ELF-1 (cell line): ENCODE data around the gene SLC1A1.

Experiments
- DNase-seq: peaks from one replicate; pipeline ENCODE4 v3.0.0-alpha.2; 2016; ENCODE audit warnings: low read depth, low spot score

The SLC1A1 gene

DNA sequence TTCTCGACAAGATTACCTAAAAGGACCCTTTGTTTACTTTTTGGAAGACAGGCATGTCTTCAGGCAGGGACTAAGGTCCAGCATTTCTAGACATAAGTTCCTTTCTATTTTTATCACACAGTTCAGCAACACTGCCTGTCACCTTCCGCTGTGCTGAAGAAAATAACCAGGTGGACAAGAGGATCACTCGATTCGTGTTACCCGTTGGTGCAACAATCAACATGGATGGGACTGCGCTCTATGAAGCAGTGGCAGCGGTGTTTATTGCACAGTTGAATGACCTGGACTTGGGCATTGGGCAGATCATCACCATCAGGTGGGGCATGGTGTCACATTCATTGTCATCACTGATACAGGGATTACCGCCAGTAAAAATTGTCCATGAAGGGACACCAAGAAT, 86.2 kb downstream of the SLC1A1 start:
- no peak for DNase-seq

DNA sequence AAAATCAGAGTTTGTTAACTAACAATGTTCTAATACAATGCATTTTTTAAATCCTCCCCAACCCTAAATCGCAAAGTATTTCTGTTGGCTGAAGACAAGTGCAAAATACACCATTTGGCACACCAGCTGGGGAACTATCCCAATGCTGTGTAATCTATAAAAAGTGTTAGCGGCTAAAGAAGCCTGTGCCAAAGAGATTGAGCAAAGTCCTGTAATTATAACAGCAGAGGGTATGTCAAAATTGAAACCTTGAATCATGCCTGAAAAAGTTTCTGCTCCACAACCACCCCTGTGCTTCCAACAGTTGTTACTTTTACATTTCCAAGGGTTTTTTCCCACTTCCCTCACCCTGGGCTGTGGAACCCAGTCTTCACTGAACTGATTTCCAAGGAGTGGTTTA, 88.7 kb downstream of the SLC1A1 start:
- no peak for DNase-seq

DNA sequence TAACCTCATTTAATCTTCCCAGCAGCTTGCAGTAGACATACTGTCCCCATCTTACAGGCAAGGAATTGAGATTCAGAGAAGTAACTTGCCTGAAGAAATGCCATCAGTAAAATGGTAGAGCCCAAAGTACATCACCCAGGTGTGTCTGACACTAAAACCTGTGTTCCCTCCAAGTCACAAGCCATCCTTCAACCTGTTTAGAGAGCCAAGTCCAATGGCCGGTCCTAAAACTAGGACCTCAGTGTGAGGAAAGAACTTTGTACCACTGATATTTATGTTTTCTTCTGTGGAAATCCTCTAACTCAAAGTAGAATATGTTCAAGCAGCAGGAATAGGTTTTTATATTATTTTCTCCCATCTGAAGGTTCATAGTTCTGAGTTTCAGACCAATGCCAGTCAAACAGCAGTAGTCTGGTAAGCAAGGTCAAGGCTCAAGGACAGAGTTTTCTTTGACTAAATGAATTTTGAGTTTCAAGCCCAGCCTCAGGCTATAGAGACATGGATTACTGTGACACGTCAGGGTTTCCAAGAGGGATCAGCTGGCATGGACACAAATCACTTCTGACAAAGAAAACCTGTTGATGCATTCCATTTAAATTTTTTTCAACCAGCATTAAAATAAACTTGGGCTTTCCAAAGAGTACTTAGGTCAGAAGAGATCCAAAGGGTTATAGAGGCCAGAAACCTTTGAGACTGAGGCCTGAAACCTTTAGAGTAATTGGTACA, 90.9 kb downstream of the SLC1A1 start:
- no peak for DNase-seq

DNA sequence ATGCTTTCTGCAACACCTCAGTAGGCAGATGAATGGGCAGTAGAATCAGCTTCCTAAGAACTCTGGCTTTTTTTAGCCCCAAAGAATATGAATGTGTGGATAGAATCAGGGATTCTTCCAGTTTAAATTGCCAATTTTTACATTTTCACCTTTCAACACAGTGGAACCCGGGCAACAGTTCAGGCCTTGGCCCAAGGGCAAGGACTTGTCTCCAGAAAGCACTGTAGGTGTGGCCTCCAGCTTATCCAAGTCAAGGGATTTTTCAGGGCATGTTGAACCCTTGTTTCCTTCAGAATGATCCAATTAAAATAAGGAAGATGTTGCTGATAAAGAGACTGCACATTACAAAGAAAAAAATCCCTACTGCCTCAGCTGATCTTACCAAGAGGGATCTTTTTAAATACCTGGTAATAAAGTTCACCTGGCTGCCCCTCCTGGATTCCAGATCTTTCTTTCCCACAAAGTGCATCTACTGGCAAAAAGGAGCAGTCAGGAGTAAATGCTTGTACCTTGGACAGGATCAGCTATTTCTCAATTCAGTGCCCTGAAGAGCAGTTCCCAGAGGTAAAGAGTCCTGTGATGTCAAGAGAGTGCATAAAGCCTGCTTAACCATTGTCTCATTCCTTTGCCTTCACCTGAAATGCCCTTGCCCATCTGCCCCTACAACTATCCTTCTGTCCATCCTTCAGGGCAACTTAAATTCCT, 91.7 kb downstream of the SLC1A1 start:
- no peak for DNase-seq

DNA sequence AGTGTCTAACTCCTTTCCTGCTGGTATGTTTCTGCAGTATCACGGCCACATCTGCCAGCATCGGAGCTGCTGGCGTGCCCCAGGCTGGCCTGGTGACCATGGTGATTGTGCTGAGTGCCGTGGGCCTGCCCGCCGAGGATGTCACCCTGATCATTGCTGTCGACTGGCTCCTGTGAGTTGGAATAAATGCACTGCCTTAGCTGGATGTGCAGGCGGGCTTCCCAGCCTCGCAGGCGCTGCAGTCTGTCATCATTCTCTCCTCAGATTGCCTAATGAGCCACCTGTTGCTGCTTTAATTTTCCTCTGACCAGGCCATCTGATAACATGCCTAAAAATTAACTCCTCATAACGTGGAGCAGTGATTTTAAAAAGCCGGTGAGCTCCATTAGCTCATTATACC, 92.7 kb downstream of the SLC1A1 start:
- no peak for DNase-seq

DNA sequence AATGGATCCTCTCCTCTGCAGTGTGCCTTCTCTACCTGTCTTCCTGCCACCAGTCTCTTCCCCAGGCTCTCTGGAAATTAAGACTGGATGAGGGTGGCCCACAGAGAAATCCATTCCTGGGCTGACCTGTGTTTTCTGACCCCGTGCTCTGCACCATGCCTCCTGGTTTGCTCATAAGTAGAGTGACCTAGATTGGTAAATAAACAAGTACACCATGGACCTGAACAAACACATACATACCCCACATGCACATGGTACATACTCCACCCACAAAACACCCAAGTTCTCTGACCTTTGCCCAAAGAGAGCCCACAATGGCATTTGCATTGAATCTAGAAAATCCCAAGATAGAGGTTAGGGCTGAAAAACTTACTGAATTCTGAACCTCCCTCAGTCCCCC, 94.4 kb downstream of the SLC1A1 start:
- no peak for DNase-seq

DNA sequence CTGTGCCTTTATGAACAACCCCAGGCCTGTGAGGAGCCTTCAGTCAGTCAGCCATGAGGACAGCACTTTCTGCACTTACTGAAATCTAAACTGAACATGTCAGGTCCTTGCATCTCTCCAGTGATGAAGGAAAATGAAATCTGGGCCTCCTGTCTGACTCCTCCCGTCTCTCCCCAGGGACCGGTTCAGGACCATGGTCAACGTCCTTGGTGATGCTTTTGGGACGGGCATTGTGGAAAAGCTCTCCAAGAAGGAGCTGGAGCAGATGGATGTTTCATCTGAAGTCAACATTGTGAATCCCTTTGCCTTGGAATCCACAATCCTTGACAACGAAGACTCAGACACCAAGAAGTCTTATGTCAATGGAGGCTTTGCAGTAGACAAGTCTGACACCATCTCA, 94.9 kb downstream of the SLC1A1 start:
- DNase-seq = peak; percentile 7

DNA sequence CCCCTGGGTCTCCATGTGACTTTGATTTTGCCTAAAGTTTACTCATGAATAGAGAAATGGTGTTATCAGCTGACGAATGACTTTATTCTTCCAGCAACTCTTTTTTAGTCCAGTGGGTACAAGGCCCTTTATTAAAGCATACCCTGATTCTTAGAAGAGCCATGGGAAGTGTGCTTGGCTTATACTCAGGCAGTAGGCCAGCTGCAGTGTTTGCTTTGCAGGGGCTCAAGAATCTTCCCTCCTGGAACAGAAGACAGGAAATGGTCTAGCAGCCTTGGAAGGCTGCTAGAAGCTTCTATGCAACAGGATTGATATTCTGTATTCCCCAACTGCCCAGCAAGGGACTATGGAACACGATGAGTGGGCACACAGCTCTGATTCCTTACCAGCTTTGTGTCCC, 98.5 kb downstream of the SLC1A1 start:
- DNase-seq = no peak

DNA sequence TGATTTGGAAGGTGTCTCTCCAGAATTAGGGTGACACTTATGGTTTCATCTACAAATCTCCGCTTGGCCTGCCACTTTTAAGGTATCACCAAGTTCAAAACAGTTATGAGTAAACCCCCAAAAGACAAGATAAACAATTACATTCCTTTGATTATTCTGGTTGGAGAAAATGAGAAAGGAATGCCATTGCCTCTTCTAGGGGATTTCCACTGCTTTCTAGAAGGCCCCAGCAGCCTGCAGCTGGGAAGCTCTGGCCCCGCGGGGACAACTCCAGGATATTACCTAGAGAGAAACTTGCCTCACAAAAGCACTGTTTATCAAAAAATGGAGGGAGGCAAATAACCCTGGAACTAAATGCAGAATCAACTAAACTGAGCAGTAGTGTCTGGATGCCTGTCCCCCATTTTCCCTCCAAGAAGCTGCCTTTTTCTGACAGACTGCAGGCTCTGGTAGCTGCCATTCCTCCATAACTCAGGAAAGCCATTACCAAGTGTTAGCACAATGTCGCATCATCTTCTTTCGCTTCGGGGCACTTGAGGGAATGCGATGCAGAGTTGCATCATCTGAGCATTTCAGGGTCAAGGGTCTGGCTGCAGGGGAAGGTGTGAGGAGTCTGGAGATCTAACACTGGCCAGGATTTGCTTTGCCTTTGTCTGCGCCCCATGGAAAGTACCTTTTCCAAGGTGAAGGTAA, 100.3 kb downstream of the SLC1A1 start:
- DNase-seq = peak; percentile 17

DNA sequence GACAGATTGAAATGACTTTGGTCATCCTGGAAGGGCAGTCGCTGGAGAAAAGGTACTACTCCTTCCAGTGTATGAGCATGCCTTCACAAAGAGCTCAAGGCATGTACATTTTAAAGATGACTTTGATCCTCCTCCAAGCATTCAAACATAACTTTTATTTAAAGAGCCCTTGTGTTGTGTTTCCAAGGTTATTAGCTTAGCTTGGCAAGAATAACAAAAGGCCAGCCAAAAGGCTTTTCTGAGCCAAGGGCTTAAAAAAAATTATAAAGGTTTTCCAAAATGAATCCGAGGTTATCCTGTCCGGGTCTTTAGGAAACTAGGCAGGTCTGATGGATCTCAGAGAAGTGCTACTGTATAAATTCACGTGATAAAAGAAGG, 100.8 kb downstream of the SLC1A1 start:
- DNase-seq = no peak

DNA sequence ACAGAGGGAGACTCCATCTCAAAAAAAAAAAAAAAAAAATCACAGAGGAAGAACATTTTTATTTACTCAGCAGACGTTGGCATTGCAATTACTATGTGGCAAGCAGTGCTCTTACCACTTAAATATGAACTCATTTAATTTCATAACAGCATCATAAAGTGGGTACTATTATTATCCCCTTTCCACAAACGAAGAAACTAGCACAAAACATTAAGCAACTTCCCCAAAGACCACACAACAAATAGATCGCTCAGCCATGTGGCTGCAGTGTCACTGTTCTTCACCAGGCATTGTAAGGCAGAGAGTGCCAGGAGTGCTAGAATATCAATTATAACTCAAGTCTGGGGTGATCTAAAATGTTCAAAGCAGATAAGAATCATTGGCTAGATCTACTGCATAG, 102.0 kb downstream of the SLC1A1 start:
- DNase-seq = no peak

DNA sequence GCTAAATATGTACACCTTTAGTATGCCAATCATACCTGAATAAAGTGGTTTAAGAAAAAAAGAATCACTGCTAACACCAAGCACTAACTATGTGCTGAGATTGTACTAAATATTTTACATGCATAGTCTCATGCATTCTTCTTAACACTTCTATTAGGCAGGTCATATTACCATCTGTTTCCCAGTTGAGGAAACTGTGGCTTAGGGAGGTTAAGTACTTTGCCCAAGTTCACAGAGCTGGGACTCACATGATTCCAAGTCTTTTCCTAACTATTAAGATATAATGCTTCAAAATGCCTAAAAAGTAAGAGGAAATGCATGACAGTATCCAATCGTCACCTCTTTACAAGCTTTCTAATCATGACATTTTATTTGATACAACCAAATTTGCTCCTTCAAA, 102.6 kb downstream of the SLC1A1 start:
- DNase-seq = no peak

DNA sequence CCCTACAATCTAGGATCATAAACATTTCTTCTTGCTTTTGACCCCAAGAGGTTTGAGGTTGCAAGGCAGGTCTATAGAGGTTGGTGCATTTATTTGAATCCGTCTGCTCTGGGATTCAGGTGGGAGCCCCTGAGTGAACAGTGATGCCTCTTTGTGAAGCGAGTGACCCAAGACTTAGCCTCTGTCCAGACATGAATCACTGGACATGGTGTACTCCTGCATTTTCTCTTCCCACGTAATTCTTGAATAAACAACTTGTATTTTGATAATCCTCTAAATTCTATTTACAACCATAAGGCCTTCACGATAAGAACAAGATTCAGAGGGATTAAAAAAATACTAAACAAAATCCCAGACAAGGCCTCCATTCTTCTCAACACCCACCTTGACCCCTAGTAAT, 104.3 kb downstream of the SLC1A1 start:
- DNase-seq = no peak

DNA sequence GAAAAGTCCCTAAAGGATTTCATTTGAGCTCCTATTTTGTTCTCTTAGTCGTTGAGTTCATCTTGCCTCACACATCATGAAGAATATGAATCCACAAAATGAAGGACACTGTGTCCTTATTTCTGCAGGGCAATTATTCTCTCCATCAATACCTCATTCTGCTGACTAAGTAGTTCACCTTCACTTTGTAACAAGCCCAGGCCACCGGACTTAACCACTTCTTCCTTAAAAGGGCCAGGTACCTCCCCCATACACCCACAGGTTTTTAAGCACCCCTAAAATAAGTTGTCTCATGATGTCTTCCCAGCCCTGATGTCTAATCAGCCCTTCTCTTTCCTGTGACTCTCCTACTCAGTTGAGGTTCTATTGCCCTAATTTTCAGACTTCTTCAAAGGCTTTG, 104.7 kb downstream of the SLC1A1 start:
- no peak for DNase-seq

DNA sequence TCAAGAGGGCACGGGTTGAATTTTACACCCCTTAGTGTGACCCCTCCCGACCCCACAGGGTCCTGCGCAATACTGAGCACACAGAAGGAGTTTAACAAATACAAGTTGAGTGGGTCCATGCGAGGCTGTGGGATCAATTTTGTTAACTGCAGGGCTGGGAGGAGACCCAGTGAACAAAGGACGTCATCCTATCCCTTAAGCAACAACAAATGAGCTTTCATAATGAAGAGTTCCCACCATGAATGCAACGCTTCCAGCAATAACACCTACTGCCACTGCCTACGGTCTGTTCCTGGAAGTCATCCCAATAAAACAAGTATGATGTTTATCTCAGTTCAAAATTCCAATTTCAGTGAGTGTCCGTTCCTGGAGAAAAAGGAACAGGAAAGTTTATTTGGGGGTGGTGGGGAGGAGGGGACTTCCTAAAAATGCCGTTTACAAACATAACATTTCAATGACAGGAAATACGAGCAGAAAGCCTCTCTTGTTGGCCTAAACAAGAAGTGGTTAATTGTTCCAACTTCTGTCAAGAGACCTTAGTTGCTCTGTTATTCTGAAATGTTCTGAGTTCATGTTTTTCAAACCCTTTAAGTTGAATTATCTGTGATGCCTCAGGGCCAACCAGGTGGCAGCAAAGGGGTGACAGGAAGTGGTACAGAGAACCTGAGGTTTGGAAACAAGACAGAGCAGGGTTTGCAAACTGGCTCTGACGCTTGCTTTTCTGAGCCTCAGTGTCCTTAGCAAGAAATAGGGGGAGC, 106.1 kb downstream of the SLC1A1 start:
- no peak for DNase-seq

DNA sequence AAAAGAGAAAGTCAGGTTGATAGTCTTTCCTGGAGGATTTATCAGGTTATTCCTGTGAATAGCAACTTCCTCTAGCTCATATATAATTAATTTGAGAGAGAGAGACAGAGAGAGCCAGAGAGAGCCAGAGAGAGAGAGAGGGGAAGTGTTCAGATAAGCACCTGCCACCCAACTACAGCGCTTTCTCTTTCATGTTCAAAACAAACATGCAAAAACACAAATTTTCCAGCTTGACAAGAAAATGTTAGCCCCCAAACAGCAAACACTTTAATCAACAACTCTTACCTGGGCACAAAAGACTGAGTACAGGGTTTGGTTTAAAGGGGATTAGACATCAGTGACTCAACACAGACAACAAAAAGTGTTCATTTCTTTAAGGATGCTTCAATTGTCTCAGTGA, 110.1 kb downstream of the SLC1A1 start:
- no peak for DNase-seq

DNA sequence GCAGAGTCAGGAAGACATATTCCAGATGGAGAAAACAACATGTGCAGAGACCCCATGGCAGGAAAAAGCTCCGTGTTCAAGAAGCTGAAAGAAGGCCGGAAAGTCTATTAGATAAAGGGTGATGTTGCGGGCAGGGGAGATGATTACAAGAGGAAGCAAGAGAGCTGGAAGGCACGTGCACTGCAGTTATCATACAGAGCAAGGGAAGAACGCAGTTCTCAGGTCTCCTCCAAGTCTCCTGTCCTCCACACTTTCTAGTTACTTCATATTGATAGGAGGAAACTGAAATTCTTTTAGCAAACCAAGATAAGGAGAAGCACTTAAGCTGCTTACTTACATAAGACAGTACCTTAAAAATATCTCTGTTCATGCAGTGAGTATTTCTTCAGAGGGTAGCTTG, 113.6 kb downstream of the SLC1A1 start:
- DNase-seq = no peak

DNA sequence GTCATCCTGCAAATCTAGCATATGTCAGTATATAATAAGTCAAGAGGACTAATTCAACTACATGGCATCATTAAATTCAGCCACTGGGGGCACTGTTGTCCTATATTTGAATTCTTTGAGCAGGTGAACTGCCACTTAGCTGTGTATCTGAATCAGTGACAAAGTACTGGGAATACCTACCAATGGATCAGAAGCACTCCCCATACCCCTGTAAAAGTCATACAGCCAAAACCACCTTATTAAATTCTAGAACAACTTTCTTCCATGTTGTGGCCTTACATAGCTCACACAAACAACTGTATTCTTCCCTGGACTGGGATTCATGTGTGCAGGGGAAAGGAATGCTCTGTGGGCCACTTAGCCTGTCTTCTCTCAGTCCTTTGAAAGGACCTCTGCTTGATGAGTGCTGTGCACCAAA, 114.4 kb downstream of the SLC1A1 start:
- peak; percentile 40 for DNase-seq

DNA sequence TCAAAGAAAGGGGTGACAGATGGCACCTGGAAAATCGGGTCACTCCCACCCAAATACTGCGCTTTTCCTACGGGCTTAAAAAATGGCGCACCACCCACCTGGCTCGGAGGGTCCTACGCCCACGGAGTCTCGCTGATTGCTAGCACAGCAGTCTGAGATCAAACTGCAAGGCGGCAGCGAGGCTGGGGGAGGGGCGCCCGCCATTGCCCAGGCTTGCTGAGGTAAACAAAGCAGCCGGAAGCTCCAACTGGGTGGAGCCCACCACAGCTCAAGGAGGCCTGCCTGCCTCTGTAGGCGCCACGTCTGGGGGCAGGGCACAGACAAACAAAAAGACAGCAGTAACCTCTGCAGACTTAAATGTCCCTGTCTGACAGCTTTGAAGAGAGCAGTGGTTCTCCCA, 115.8 kb downstream of the SLC1A1 start:
- DNase-seq = peak; percentile 50

DNA sequence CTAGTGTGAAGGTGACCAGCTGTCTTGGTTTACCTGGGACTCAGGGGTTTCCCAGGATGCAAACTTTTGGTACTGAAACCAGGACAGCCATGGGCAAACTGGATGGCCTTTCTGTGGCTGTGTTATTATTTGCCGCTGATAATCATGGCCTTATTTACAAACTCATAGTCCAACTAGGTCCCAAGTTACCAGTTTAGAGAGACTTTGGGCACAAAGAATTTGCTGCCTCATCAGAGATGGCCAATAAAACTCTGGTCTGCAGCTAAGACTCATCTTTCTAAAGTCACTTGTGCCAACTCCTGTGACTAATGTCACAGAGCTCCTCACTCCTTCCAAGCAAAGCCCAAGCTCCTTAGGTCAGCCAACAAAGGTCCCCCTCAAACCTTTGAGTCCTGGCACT, 124.4 kb downstream of the SLC1A1 start:
- no peak for DNase-seq

DNA sequence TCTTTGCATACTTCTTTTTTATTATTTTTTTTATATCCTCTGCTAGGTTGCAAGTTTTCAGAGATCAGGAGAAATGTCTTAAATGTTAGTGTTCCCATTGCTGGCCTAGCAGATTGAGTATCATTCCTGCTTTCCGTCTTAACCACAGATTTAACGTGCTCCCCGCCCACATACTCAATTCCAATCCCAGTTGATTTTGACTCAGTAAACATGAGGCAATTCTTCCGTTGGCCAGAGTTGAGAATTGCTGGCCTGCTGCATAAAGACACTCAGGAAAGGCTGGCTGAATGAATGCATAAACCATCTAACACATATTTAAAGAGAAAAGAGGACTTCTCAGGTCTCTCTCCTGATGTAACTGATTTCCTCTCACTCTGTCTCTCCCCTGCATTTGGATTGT, 125.0 kb downstream of the SLC1A1 start:
- DNase-seq = no peak

DNA sequence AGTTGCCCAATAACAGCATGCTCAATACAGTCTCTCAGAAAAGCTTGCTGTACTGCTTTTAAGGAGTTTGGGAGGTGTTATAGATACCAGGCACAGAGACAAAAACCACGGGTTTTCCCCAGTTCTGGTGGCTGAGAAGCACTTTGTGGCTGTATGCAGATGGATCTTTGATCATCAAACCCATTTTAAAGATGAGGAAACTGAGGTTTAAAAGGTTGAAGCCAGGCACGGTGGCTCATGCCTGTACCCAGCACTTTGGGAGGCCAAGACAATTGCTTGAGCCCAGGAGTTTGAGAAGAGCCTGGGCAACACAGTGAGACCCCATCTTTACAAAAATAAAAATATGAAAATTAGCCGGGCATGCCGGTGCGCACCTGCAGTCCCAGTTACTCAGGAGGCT, 125.5 kb downstream of the SLC1A1 start:
- no peak for DNase-seq
